Neuronal stem cell (in vitro differentiated cells): ENCODE measurements around the gene GMDS.

Experiments
- DNase-seq: peaks from one replicate; pipeline ENCODE4 v3.0.0-alpha.2; 2013; ENCODE audit warnings: low spot score
- H2AFZ ChIP-seq: one replicate; pipeline ENCODE4 v1.6.1; 2013; ENCODE audit warnings: mild to moderate bottlenecking, low read length, inconsistent platforms
- H2AK5ac ChIP-seq: 2 replicates; pipeline ENCODE4 v1.6.1; 2013; ENCODE audit warnings: low read depth, mild to moderate bottlenecking, inconsistent platforms, low read length, moderate library complexity, mixed read lengths
- H2BK120ac ChIP-seq: 2 replicates; pipeline ENCODE4 v1.6.1; 2013; ENCODE audit warnings: low read depth, mild to moderate bottlenecking, inconsistent platforms, low read length, moderate library complexity, mixed read lengths
- H2BK12ac ChIP-seq: one replicate; pipeline ENCODE4 v1.6.1; 2013; ENCODE audit warnings: low read length, inconsistent platforms
- H2BK15ac ChIP-seq: 2 replicates; pipeline ENCODE4 v1.6.1; 2013; ENCODE audit warnings: mild to moderate bottlenecking, low read length, inconsistent platforms, mixed read lengths
- H2BK5ac ChIP-seq: one replicate; pipeline ENCODE4 v1.6.1; 2013; ENCODE audit warnings: inconsistent platforms, mild to moderate bottlenecking, low read length, moderate library complexity
- H3K14ac ChIP-seq: one replicate; pipeline ENCODE4 v1.6.1; 2013; ENCODE audit warnings: low read length, inconsistent platforms
- H3K18ac ChIP-seq: 2 replicates; pipeline ENCODE4 v1.6.1; 2013; ENCODE audit warnings: low read length, inconsistent platforms
- H3K23ac ChIP-seq: 2 replicates; pipeline ENCODE4 v1.6.1; 2013; ENCODE audit warnings: low read depth, mild to moderate bottlenecking, mixed read lengths, low read length, inconsistent platforms; ENCODE audit not compliant: poor library complexity
- H3K27ac ChIP-seq: replicated peaks from 3 replicates; pipeline ENCODE4 v1.5.1; 2013; ENCODE audit warnings: low read length, inconsistent platforms
- H3K27me3 ChIP-seq, 3 experiments: 2 replicates each; pipeline ENCODE4 v1.6.1; 2013; ENCODE audit warnings: low read length in 3 of 3, mild to moderate bottlenecking in 2 of 3, inconsistent platforms in 1 of 3, low read depth in 1 of 3, mixed read lengths in 1 of 3, moderate library complexity in 1 of 3; ENCODE audit not compliant: control insufficient read depth in 3 of 3, insufficient read depth in 3 of 3
- H3K36me3 ChIP-seq, 2 donors: replicated peaks in 1 of 2; 2 replicates each; pipeline ENCODE4 v1.6.1; 2013; ENCODE audit warnings: low read length in 2 of 2; ENCODE audit not compliant: control insufficient read depth in 2 of 2, insufficient read depth in 2 of 2
- H3K4ac ChIP-seq: 2 replicates; pipeline ENCODE4 v1.6.1; 2013; ENCODE audit warnings: inconsistent platforms, mild to moderate bottlenecking, low read length, moderate library complexity
- H3K4me1 ChIP-seq, 2 donors: 1 replicate in 1 of 2; 2 replicates in 1 of 2; pipeline ENCODE4 v1.6.1; 2013; ENCODE audit warnings: low read length in 2 of 2, low read depth in 1 of 2; ENCODE audit not compliant: control insufficient read depth in 2 of 2, insufficient read depth in 1 of 2
- H3K4me2 ChIP-seq: one replicate; pipeline ENCODE4 v1.6.1; 2013; ENCODE audit warnings: mild to moderate bottlenecking, low read length, inconsistent platforms; ENCODE audit not compliant: insufficient read depth, poor library complexity, severe bottlenecking
- H3K4me3 ChIP-seq, 2 donors: 2 replicates each; pipeline ENCODE4 v1.5.1; 2013; ENCODE audit warnings: low read length in 2 of 2, mild to moderate bottlenecking in 2 of 2, inconsistent platforms in 1 of 2, moderate library complexity in 1 of 2
- H3K79me1 ChIP-seq: one replicate; pipeline ENCODE4 v1.6.1; 2013; ENCODE audit warnings: low read depth, mild to moderate bottlenecking, inconsistent platforms, low read length, moderate library complexity
- H3K9ac ChIP-seq: one replicate; pipeline ENCODE4 v1.6.1; 2013; ENCODE audit warnings: mild to moderate bottlenecking, low read depth, low read length, inconsistent platforms; ENCODE audit not compliant: poor library complexity
- H3K9me3 ChIP-seq, 2 donors: replicated peaks in 1 of 2; 2 replicates each; pipeline versions ENCODE3 to v1.6.1; 2013; ENCODE audit warnings: low read length in 2 of 2, mild to moderate bottlenecking in 2 of 2, inconsistent platforms in 1 of 2, low read depth in 1 of 2, mixed read lengths in 1 of 2, moderate library complexity in 1 of 2; ENCODE audit not compliant: control insufficient read depth in 2 of 2, insufficient read depth in 1 of 2
- H4K8ac ChIP-seq: one replicate; pipeline ENCODE4 v1.6.1; 2013; ENCODE audit warnings: low read depth, mild to moderate bottlenecking, inconsistent platforms, low read length, moderate library complexity
- H4K91ac ChIP-seq: one replicate; pipeline ENCODE4 v1.6.1; 2013; ENCODE audit warnings: low read length, low read depth, mild to moderate bottlenecking, inconsistent platforms; ENCODE audit not compliant: poor library complexity
- WGBS, 2 donors: extraction: QIAGEN DNeasy Blood & Tissue Kit; methylation state at CpG; one replicate each; pipeline ENCODE4 v1.1.7; 2013; ENCODE audit warnings: missing lambda C conversion rate in 2 of 2, mixed read lengths in 1 of 2; ENCODE audit not compliant: insufficient read length in 2 of 2, insufficient replicate concordance in 1 of 2; ENCODE audit errors: extremely low coverage in 2 of 2; 5-methylcytosine and 5-hydroxymethylcytosine counted together

Gene GMDS

DNA sequence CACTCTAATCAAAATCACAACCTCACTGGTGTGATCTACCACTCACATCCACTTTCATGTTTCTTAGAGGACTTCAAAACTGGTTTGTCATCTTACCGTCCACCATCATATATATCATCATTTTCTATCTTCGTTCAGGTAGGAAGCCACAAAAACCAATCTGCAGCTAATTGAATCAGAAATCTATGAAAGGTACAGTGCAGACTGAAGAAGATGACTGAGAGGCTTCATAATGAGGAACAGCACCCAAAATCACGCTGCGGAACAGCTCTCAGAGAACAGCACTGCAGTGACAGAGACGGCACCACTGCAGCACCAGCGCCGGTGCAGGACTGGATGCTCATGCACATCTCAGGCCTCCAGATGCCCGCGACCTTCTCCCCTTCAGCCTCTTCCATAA lies 13.0 kb downstream of the GMDS start:
- no peak overlapping the region for H3K9ac ChIP-seq
- WGBS, 2 donors = no CpG with 5 or more reads among the region's 9 CpGs
- H3K36me3 ChIP-seq = no peaks in the 10 kb centered on the region
- DNase-seq = no peak
- no peak overlapping the region for H4K91ac ChIP-seq
- H3K23ac ChIP-seq = no peak overlapping the region
- H2AK5ac ChIP-seq = no peak overlapping the region
- no peaks in the 10 kb centered on the region for H3K4me1 ChIP-seq
- no peaks in the 10 kb centered on the region for H3K79me1 ChIP-seq
- no peak overlapping the region for H2BK120ac ChIP-seq
- H3K9me3 ChIP-seq = no peaks in the 10 kb centered on the region
- H3K27me3 ChIP-seq = no peaks in the 10 kb centered on the region
- no peak overlapping the region for H2AFZ ChIP-seq
- H3K4me3 ChIP-seq = no peak overlapping the region
- H3K4ac ChIP-seq = no peak overlapping the region
- no peak overlapping the region for H4K8ac ChIP-seq
- H2BK15ac ChIP-seq = no peak overlapping the region
- H3K18ac ChIP-seq = no peak overlapping the region
- no peak overlapping the region for H3K14ac ChIP-seq
- no peak overlapping the region for H3K4me2 ChIP-seq
- H2BK5ac ChIP-seq = no peak overlapping the region
- H2BK12ac ChIP-seq = no peak overlapping the region
- H3K27ac ChIP-seq = no peak overlapping the region

DNA sequence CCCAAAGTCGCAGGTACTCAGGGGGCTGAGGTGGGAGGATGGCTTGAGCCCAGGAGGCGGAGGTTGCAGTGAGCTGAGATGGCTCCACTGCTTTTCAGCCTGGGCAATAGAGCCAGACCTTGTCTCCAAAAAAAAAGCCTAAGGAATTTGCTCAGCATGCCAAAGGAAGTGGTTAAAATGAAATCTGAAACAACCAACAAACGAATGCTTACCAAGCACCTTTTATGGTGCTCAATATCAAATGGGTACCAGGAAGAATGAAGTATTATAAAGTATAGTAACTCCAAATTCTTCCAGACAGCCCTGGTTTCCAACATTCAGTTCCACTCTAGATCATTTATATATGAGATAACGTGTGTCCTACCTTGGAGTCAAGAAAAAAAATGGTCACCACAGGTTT lies 14.0 kb downstream of the GMDS start:
- Histone ChIP-seq H3K27me3 (no peaks in the 10 kb centered on the region), H4K8ac (no peak overlapping the region), H3K14ac (no peak overlapping the region), H3K27ac (no peak overlapping the region), H2AK5ac (no peak overlapping the region), H3K23ac (no peak overlapping the region), H3K9ac (no peak overlapping the region), H4K91ac (no peak overlapping the region), H3K36me3 (no peaks in the 10 kb centered on the region), H3K4me1 (no peaks in the 10 kb centered on the region), H2AFZ (no peak overlapping the region), H3K4me3 (no peak overlapping the region), H2BK15ac (no peak overlapping the region), H2BK5ac (no peak overlapping the region), H2BK12ac (no peak overlapping the region), H3K18ac (no peak overlapping the region), H2BK120ac (no peak overlapping the region), H3K9me3 (no peaks in the 10 kb centered on the region), H3K4me2 (no peak overlapping the region), H3K79me1 (no peaks in the 10 kb centered on the region), H3K4ac (no peak overlapping the region)
- DNase-seq = no peak
- WGBS, 2 donors = no CpG with 5 or more reads among the region's 4 CpGs

DNA sequence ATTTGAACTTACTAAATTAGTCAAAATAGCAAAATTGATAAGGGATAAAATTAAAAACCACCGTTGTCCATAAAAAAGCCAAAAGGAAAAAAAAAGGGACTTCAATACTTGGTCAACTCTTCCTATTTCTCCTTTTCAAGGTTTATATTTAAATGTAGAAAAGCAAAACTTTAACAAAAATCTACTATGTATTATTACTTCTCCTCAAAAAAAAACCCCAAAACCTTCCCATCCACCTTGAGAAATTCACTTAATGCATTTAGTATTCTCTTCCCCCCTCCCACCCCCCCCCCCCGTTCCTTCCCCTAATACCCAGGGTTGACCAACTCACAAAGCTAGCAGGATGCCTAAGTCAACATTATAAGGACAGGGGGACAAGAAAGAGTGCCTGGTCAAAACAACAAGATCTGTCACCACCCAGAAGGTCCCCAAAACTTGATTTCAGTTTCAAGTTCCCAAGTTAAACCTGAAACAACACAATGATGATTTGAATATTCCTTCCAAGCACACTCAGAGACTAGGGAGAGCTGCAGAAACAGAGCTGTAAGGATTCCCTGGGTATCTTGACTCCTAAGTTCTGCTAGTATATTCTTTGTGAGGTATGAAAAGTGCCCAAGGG lies 14.6 kb downstream of the GMDS start:
- Histone ChIP-seq H3K4me1 (no peaks in the 10 kb centered on the region), H4K8ac (no peak overlapping the region), H3K4ac (no peak overlapping the region), H3K14ac (no peak overlapping the region), H3K27ac (no peak overlapping the region), H3K4me2 (no peak overlapping the region), H3K23ac (no peak overlapping the region), H2BK5ac (no peak overlapping the region), H3K18ac (no peak overlapping the region), H2BK120ac (no peak overlapping the region), H2AK5ac (no peak overlapping the region), H2AFZ (no peak overlapping the region), H2BK15ac (no peak overlapping the region), H3K4me3 (no peak overlapping the region), H3K27me3 (no peaks in the 10 kb centered on the region), H3K9ac (no peak overlapping the region), H4K91ac (no peak overlapping the region), H2BK12ac (no peak overlapping the region), H3K79me1 (no peaks in the 10 kb centered on the region), H3K36me3 (no peaks in the 10 kb centered on the region), H3K9me3 (no peaks in the 10 kb centered on the region)
- no peak for DNase-seq
- no CpG with 5 or more reads among the region's 2 CpGs for WGBS, 2 donors

DNA sequence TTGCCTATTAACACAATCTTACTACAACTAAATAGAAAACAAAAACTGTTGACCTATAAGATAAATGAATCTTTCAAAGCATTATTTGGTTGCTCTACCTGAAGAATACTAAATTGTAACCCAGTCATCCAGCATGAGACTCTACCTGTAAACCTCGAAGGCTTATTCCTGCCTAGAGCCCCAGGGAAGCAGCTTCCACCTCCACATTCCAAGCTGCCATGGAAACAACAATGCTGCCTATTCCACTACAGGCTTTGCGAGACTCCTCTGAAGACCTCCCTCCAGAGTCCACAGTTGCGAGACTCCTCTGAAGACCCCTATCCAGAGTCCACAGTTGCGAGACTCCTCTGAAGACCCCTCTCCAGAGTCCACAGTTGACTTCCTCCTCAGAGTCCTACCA lies 15.7 kb downstream of the GMDS start:
- Histone ChIP-seq H3K27ac (no peak overlapping the region), H2BK15ac (no peak overlapping the region), H3K9me3 (no peaks in the 10 kb centered on the region), H3K4me1 (no peaks in the 10 kb centered on the region), H3K79me1 (no peaks in the 10 kb centered on the region), H3K18ac (no peak overlapping the region), H2AFZ (no peak overlapping the region), H3K23ac (no peak overlapping the region), H2BK120ac (no peak overlapping the region), H3K4me2 (no peak overlapping the region), H3K27me3 (no peaks in the 10 kb centered on the region), H3K14ac (no peak overlapping the region), H3K36me3 (no peaks in the 10 kb centered on the region), H3K9ac (no peak overlapping the region), H2BK5ac (no peak overlapping the region), H2BK12ac (no peak overlapping the region), H2AK5ac (no peak overlapping the region), H3K4me3 (no peak overlapping the region), H4K8ac (no peak overlapping the region), H3K4ac (no peak overlapping the region), H4K91ac (no peak overlapping the region)
- DNase-seq = no peak
- WGBS, 2 donors = no CpG with 5 or more reads among the region's 4 CpGs
